ENCODE measurements around the gene PPEF1.

DNA sequence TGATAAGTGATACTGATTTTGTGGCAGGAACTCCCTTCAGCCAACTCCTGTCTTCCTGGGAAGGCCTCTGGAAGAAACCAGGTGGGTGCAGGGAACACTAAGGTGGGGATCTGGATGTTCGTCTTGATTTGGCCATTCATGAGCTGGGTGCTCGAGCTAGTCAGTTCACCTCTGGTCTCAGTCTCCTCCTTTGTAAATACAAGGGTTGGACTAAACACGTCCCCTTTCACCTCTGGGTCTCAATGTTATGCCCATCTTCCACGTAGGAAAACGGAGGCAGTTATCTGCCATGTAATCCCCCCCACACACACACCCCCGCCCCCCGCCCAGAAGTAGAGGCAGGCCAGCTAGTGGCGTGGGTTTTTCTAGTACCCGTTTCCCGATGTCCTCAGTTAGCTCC lies 31.4 kb upstream of the PPEF1 start:
- TF ChIP-seq, protein P1, sequence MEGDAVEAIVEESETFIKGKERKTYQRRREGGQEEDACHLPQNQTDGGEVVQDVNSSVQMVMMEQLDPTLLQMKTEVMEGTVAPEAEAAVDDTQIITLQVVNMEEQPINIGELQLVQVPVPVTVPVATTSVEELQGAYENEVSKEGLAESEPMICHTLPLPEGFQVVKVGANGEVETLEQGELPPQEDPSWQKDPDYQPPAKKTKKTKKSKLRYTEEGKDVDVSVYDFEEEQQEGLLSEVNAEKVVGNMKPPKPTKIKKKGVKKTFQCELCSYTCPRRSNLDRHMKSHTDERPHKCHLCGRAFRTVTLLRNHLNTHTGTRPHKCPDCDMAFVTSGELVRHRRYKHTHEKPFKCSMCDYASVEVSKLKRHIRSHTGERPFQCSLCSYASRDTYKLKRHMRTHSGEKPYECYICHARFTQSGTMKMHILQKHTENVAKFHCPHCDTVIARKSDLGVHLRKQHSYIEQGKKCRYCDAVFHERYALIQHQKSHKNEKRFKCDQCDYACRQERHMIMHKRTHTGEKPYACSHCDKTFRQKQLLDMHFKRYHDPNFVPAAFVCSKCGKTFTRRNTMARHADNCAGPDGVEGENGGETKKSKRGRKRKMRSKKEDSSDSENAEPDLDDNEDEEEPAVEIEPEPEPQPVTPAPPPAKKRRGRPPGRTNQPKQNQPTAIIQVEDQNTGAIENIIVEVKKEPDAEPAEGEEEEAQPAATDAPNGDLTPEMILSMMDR (conservative IDR thresholded peaks at IDR 0.05; ENCODE audit: low read depth, low read length) = no peak
- no peak for TF ChIP-seq RAD21 (IDR thresholded peaks at IDR 0.05; ENCODE audit: low read length)
- no peak for TF ChIP-seq SMC3 (IDR thresholded peaks at IDR 0.05; ENCODE audit: low read depth, low read length)
- TF ChIP-seq RFX5 (IDR thresholded peaks at IDR 0.05; ENCODE audit: low read depth, low read length) = no peak
- TF ChIP-seq, protein P2, sequence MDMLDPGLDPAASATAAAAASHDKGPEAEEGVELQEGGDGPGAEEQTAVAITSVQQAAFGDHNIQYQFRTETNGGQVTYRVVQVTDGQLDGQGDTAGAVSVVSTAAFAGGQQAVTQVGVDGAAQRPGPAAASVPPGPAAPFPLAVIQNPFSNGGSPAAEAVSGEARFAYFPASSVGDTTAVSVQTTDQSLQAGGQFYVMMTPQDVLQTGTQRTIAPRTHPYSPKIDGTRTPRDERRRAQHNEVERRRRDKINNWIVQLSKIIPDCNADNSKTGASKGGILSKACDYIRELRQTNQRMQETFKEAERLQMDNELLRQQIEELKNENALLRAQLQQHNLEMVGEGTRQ (IDR thresholded peaks at IDR 0.05; ENCODE audit: low read depth, low read length) = no peak
- no peak for TF ChIP-seq POLR2A (IDR thresholded peaks at IDR 0.05; ENCODE audit: low read depth, low read length)
